Activated CD4-positive, alpha-beta T cell treated with anti-CD3 and anti-CD28 coated beads for 24 hours (primary cell): Measurements from ENCODE around the gene SMS.

Experiments used
- DNase-seq, 2 donors: peaks; one replicate each; pipeline ENCODE4 v3.0.0-alpha.2; 2020; ENCODE audit warnings: low read depth in 2 of 2

Gene SMS

DNA sequence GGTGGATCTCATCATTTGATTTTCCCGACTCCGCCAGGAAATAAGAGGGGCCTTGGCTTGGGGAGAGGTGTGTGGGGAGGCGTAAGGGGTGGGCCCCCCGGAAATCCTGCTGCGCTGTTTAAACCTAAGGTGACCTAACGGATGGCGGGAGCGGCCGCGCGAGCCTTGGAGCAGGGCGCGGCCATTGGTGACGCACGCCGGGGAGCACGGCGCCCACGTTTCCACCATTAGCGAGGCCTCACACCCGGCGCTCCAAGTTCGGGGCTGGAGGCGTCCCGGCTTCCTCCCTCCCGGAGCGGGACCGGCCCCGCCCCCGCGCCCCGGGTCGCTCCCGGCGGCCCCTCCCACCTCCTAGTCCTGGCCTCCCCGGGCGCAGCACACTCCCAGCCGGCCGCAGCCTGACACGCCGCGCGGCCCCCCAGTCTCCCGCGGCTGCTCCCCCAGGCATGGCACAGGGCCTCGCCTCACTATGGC is at the start of gene SMS:
Gene SMS (plus strand): TSS at position 354 of the 474 bp plus-strand sequence. CDS start 116 bp downstream, at position 470.
- DNase-seq: peak; percentile 24 to 47

DNA sequence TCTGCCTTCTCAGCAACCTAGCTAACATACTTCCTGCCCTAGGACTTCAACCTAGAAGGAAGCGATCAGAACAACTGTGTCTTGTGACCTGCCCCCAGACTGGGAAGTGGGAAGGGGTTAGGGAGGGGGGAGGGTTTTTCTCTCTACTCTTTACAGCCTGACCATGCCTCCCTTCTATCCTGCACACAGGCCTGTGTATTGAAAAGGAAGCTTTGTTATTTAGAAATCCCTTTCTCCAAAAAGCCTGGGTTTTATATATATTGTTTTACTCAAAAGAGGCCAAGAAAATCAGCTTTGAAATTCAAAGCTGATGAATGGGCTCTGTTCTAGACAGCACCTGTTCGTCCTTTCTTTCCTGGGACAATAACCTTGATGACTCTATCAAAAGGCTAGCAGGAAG is 35.2 kb upstream of the SMS start:
- DNase-seq: no peak

- DNase-seq: no peak
Measured at GRCh38 chrX:21905953-21906352, 34.6 kb upstream of the SMS start.

DNA sequence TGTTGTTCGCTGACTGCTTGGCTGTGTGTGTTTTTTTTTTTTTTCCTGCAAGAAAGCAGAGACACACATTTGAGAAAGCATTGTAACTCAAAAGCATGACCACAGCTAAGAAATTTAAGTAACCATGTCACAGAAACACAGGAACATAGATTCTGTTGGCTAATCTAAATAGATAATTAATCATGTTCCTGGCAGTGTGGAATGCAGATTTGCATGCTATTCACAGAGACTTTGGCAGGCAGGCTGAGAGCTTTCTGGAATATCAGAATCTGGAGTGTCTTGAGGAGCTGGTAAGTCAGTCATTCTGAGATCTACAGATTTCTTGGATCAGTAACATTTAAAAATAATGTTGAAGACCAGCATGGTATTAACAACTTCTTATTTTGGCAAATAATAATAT is 33.2 kb upstream of the SMS start:
- DNase-seq: no peak

DNA sequence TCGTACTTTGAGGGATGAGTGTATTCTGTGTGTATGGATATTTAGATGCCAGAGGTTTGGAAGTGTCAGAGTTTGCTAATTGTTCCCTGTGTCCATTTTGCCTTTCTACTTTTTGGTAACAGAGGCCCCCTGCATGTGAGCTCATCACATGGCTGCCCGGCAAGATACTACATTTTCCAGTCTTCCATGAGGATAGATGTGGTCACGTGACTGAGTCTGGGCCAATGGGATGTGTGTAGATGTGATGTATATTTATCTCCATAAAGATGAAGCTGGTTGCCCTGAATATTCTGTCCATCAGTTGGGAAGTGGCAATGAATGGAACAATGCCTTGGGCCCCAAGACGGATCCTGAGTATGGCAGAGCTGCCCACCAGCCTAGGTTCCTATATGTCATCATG is 29.0 kb upstream of the SMS start:
- no peak for DNase-seq

GRCh38 chrX:21912220-21912619 is 28.3 kb upstream of the SMS start:
- DNase-seq: no peak

DNA sequence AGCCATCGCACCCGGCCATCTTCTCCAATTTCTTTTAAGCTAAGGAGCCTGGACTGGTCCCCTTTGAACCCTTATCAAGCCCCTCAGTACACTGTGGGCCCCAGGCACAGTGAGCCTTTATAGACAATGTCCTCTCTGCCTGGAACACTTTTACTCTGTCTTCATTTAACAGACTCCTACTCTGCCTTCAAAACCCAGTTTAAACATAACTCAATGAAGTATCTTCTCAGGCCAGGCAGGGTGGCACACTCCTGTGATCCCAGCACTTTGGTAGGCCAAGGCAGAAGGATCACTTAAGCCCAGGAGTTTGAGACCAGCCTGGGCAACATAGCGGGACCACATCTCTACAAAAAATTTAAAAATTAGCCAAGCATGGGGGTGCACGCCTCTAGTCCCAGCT is 27.5 kb upstream of the SMS start:
- no peak for DNase-seq

- no peak for DNase-seq
Measured at GRCh38 chrX:21926116-21926515, 14.4 kb upstream of the SMS start.

DNA sequence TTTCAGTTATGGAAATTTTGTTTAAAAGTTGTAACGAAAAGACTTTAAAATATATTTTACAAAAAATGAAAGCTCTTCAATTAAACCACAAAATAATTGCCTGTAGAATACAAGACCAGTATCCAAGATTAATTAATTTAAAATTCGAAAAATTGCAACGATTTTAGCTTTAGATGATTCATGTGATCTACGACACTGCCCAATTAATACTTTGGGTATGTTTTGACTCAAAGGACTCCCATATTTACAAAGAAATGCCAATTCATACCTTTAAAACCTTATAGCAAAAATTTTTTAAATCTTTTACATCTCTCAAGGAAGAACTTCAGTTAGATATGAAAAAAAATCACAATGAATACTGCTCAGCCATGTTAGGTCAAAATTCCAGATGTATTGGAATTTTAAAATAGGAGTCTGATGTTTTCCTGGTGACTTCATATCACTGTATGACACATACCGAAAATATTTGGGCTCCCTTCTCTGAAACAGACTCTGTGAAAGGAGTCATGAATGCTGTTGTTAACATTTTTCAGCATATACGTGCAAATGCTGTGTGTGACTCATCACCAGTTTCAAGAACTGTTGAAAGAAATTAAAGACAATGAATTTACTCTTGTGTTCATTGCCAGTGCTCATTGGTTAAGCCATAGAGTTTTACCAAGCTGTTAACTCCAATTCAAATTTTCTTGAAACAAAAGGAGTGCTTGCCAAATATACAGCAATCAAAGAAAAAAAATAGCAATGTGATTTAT is 13.8 kb upstream of the SMS start:
- DNase-seq: no peak

GRCh38 chrX:21929209-21929608 is 11.3 kb upstream of the SMS start:
- no peak for DNase-seq

DNA sequence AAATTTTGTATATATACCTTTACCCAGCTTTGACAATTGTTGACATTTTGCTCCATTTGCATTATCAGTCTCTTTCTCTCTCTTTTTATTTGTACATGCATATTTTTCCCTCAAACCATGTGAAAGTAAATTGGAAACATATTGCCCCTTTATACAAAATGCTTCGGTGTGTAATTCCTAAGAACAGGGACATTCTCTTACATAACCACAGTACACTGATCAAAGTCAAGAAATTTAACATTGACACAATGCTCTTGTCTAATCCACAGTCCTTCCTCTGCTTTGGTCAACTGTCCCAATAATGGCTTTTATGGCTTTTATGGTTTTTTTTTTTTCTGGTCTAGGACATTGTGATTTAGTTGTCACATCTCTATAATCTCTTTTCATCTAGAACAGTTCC is 9.5 kb upstream of the SMS start:
- DNase-seq: no peak

- no peak for DNase-seq
Measured at GRCh38 chrX:21932292-21933002, 8.1 kb upstream of the SMS start.

DNA sequence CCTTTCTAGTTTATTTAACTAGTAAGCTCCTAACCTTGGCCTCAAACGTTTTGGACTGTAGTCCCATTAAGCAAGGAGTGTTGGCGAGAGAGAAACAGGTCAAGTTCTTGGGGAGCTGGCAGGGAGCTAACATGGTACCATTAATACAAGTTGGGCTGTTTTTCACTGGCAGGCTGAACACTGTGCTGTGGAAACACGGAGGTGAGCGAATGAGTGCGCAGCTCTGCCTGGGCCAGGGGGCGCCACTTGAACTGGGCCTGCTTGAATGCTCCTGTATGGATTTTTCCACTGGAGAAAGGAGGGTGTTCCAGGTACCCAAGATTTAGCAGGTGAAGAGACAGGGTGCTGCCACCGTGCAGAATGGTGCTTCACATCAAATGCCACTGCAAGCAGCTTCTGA is 7.4 kb upstream of the SMS start:
- no peak for DNase-seq

GRCh38 chrX:21934414-21934813 is 6.1 kb upstream of the SMS start:
- no peak for DNase-seq

DNA sequence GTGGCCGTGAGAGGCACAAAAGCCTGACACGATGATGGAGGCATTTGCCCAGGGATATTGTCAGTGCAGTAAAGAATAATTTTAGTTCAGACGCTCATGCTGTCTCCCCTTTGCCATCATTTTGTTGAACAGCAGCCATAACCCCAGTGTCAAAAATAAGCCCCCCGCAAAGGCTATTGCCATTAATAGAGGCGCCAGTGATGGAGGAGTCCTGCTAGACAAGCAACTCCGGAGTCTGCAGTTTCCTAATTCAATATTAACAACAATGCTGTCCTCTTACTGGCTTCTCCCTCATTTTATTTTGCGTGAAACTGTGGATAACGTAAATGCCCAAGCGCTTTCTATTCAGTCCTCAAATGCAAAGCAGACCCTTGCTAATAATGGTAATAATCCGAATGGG is 603 bp upstream of the SMS start:
- DNase-seq: no peak

GRCh38 chrX:21943460-21944135 is 3.1 kb downstream of the SMS start:
- DNase-seq: no peak

- DNase-seq: no peak
Measured at GRCh38 chrX:21944136-21944615, 3.7 kb downstream of the SMS start.

DNA sequence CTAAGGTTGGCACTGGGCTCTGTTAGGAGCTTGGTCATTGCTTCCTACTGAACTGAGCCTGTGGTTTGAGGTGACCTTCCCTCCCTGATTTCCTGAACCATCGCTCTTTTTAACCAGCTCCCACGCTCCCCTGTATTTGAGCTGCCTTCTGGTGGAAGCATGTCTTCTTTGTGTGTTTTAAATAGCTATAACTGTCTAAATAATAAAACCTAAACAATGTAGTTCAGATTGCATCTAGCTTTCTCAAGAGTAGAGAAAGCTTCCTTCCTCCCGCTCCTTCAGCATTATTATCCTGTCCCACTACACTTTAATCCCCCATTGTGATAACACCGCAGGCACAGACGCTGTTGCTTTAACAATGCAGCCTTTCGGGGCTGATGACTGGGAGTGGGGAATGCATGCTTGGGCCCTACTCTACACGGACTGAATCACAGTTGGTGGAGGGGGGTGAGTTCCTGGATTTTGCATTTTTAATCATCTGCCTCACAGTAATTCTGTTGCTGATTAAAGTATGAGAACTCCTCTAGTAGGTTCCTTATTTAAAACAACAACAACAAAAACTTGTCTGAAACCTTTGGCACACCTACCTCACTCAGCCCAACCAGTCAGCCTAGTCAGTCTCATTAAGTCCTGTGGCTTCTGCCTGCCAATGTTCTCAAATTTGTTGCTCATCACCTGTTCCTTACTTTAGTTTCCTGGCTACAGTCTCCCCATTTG is 6.6 kb downstream of the SMS start:
- no peak for DNase-seq

DNA sequence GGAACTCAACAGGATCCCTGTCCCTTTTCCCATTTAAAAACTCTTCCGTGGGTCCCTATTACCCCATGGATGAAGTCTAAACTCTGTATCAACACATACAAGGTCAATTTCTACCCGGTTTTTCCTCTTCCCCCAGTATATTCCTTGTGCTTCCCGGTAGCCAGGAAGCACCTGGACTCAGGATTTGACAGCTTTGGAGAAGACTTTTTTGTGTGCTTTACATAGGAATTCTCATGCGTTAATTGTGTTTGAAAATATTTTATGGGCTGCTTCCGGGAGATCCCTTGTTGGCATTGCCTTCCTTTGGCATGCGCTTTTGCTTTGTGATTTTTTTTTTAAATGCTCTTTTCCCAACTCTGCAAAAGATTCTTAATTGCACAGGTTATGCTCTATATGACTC is 7.2 kb downstream of the SMS start:
- DNase-seq: no peak

DNA sequence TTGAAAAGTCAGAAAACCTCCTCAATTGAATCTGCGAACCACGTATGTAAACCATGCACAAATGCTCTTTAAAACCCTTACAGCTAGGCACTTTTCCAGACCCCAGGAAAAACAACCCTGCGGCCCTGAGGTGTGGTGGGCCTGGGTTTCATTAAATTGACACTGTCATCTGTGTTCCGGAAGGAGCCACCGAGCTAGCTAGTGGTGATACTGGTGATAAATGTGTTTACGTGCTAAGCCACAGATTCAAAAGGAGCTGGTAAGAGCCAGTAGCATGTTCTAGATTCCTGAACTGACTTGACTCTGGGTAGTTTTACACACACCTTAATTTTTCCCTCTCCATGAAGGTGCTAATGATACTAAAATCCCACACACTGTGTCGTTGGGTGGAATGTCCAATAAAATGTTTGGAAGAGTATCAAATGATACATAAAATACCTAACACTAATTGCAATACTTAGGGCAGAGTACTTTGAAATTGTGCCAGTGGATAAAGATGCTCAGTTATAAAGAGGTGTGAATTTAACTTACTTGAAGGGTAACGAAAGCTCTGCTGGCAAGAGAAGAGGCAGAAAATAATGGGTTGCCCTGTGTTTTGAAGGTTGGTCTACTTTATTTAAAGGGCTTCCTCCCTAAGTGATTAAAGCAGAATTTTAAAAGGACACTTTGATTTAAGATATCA is 8.5 kb downstream of the SMS start:
- no peak for DNase-seq

GRCh38 chrX:21949689-21950088 is 9.2 kb downstream of the SMS start:
- DNase-seq: no peak
